CD14-positive monocyte (primary cell): ENCODE data around the gene TNS2. TPM values are rescaled to one million over a fixed set of nuclear protein-coding genes. Genes with fewer than 3 reads are reported as not detected.

ENCODE experiments used
- DNase-seq, 3 donors: peaks; one replicate each; pipeline ENCODE4 v3.0.0-alpha.2; 2011 to 2022
- H2AFZ ChIP-seq: 2 replicates; pipeline ENCODE4 v1.6.0; 2012; ENCODE audit warnings: mild to moderate bottlenecking, low read depth, low read length, inconsistent platforms; ENCODE audit not compliant: insufficient read depth, poor library complexity, severe bottlenecking
- H3K27ac ChIP-seq, 2 donors: 1 replicate in 1 of 2; 2 replicates in 1 of 2; pipeline ENCODE4 v1.5.1; 2012 to 2013; ENCODE audit warnings: low read length in 2 of 2, control low read depth in 1 of 2, inconsistent platforms in 1 of 2, low read depth in 1 of 2, mild to moderate bottlenecking in 1 of 2
- H3K27me3 ChIP-seq, 2 donors: one replicate each; pipeline versions ENCODE4 v1.6.0 to v1.6.1; 2011 to 2013; ENCODE audit warnings: low read length in 2 of 2; ENCODE audit not compliant: control insufficient read depth in 2 of 2, insufficient read depth in 2 of 2
- H3K36me3 ChIP-seq, 2 donors: replicated peaks in 1 of 2; 1 replicate in 1 of 2; 2 replicates in 1 of 2; pipeline versions ENCODE4 v1.5.1 to v1.6.1; 2012 to 2013; ENCODE audit warnings: low read length in 2 of 2, control low read depth in 1 of 2, inconsistent platforms in 1 of 2, mild to moderate bottlenecking in 1 of 2; ENCODE audit not compliant: insufficient read depth in 2 of 2, control insufficient read depth in 1 of 2
- H3K4me1 ChIP-seq, 2 donors: 1 replicate in 1 of 2; 2 replicates in 1 of 2; pipeline versions ENCODE4 v1.5.1 to v1.6.1; 2012 to 2013; ENCODE audit warnings: low read length in 2 of 2, control low read depth in 1 of 2, inconsistent platforms in 1 of 2, mild to moderate bottlenecking in 1 of 2, moderate library complexity in 1 of 2; ENCODE audit not compliant: insufficient read depth in 2 of 2, control insufficient read depth in 1 of 2
- H3K4me2 ChIP-seq: replicated peaks from 2 replicates; pipeline ENCODE3; 2012; ENCODE audit warnings: low read length, moderate library complexity, mild to moderate bottlenecking; ENCODE audit not compliant: poor library complexity, severe bottlenecking; ENCODE audit errors: extremely low read depth
- H3K4me3 ChIP-seq, 3 experiments: fragments of 200-600 bp in 1 of 3; sonication (generic) in 1 of 3; replicated peaks in 1 of 3; 1 replicate in 2 of 3; 2 replicates in 1 of 3; pipeline ENCODE4 v1.5.1; 2011 to 2013; ENCODE audit warnings: low read length in 3 of 3, mild to moderate bottlenecking in 3 of 3, control low read depth in 2 of 3, low read depth in 2 of 3, inconsistent platforms in 1 of 3, moderate library complexity in 1 of 3
- H3K79me2 ChIP-seq: 2 replicates; pipeline ENCODE4 v1.6.0; 2012; ENCODE audit warnings: mild to moderate bottlenecking, control low read depth, inconsistent platforms, low read length, moderate library complexity; ENCODE audit not compliant: insufficient read depth
- H3K9ac ChIP-seq: 2 replicates; pipeline ENCODE4 v1.6.0; 2017; ENCODE audit warnings: low read length, mild to moderate bottlenecking; ENCODE audit not compliant: insufficient read depth, poor library complexity, severe bottlenecking
- H3K9me3 ChIP-seq, 2 donors: replicated peaks in 1 of 2; 1 replicate in 1 of 2; 2 replicates in 1 of 2; pipeline versions ENCODE4 v1.5.1 to v1.6.1; 2012 to 2013; ENCODE audit warnings: low read length in 2 of 2, control low read depth in 1 of 2; ENCODE audit not compliant: control insufficient read depth in 1 of 2, insufficient read depth in 1 of 2
- H4K20me1 ChIP-seq: 2 replicates; pipeline ENCODE4 v1.6.0; 2012; ENCODE audit warnings: mild to moderate bottlenecking, low read length, control low read depth, moderate library complexity; ENCODE audit not compliant: insufficient read depth
- H3K27ac Mint-ChIP-seq, 7 donors: one replicate each; pipeline ENCODE4 v1.8.0; 2020; ENCODE audit warnings: mild to moderate bottlenecking in 7 of 7, mixed read lengths in 7 of 7, moderate library complexity in 6 of 7, inconsistent platforms in 2 of 7
- H3K27me3 Mint-ChIP-seq, 3 donors: one replicate each; pipeline ENCODE4 v1.8.0; 2021 to 2022; ENCODE audit warnings: low read depth in 3 of 3, mild to moderate bottlenecking in 3 of 3, mixed read lengths in 3 of 3, moderate library complexity in 3 of 3, inconsistent platforms in 1 of 3
- H3K36me3 Mint-ChIP-seq, 2 donors: one replicate each; pipeline ENCODE4 v1.8.0; 2020; ENCODE audit warnings: mixed read lengths in 2 of 2, inconsistent platforms in 1 of 2, mild to moderate bottlenecking in 1 of 2
- H3K4me1 Mint-ChIP-seq: one replicate; pipeline ENCODE4 v1.8.0; 2020; ENCODE audit warnings: mild to moderate bottlenecking, mixed read lengths
- H3K4me3 Mint-ChIP-seq, 2 donors: one replicate each; pipeline ENCODE4 v1.8.0; 2020; ENCODE audit warnings: mild to moderate bottlenecking in 2 of 2, mixed read lengths in 2 of 2, moderate library complexity in 1 of 2
- H3K9me3 Mint-ChIP-seq, 7 donors: one replicate each; pipeline ENCODE4 v1.8.0; 2020 to 2022; ENCODE audit warnings: mixed read lengths in 7 of 7, mild to moderate bottlenecking in 6 of 7, moderate library complexity in 6 of 7, inconsistent platforms in 2 of 7
- WGBS: methylation state at CpG from one replicate; pipeline ENCODE4 v1.1.5; 2013; ENCODE audit warnings: missing lambda C conversion rate; ENCODE audit not compliant: insufficient coverage; 5-methylcytosine and 5-hydroxymethylcytosine counted together
- intact Hi-C, 2 donors: fragments of 100-400 bp; cut with micrococcal nuclease; formaldehyde crosslinking; loops; one replicate each; pipeline versions ENCODE4 v1.15.0 to v1.15.1; 2023
- polyA plus RNA-seq, 3 donors: library from polyadenylated mRNA; depleted of rRNA in 1 of 3; unstranded in 2 of 3; stranded (reverse) in 1 of 3; fragments of 300-500 nt in 2 of 3; fragments of >200 nt in 1 of 3; fragmentation: Illumina TruSeq in 2 of 3; gene quantifications; 1 replicate in 2 of 3; 2 replicates in 1 of 3; pipeline ENCODE4 v1.2.3, GENCODE V29; 2012 to 2021
- TF ChIP-seq, protein P1 (sequence below): fragments of 200-600 bp; IDR thresholded peaks from one replicate; pipeline ENCODE4 v1.8.0; 2022; ENCODE audit warnings: antibody characterized with exemption, mild to moderate bottlenecking

TNS2 gene
- polyA plus RNA-seq, 3 donors = 0.05 to 0.43 (median 0.36) TPM

DNA sequence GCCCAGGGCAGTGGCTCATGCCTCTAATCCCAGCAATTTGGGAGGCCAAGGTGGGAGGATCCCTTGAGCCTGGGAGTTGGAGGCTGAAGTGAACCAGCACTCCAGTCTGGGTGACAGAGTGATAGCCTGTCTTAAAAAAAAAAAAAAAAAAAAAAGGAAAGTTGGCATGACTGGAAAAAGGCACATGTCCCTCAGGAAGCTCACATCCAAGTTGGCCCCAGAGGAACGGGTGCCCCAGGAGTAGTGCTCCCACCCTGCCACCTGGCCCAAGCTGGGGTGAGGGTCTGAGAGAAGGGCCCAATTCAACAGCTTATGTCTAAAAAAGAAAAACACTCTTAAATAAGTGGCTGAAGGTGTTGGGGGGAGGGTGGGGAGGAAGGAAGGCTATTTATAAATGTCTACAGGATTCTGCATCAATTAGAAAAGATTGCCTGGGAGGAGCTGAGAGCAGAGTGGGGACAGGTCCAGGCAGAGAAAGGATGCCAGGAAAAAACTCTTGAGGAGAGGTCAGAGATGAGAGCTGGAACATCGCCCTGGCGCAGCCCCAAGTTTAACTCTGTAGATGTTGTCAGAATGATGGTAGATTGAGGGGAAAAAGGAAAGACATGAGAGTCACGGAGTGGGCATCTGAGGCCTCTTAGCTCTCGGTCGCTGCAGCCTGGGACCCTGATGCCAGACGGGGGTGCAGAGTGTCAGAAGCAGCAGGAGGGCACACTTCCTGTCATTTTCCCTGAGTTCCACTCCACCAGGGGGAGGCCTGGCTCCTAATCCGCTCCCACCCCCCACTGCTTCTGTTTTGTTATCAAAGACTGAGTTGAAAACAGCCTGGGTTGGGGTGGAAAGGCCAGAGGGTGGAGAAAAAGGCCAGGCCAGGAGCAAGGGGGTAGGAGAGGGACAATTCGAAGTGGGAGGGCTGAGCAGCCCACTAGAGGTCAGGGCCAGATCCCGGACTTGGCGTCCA lies 22.0 kb downstream of the TNS2 start:
- peaks cover 25 to 39% of the 10 kb centered on the region in 2 donors for H3K4me1 ChIP-seq
- intact Hi-C loops = no loop called here
- no peak for DNase-seq
- H2AFZ ChIP-seq = no peak overlapping the region
- Mint-ChIP-seq H3K4me3 (no peak overlapping the region), H3K9me3 (no peaks in the 10 kb centered on the region), H3K27me3 (no peaks in the 10 kb centered on the region), H3K27ac (peak overlapping the region in 5 of 7 donors; percentile 15 to 74 (median 50)), H3K4me1 (peaks cover 42% of the 10 kb centered on the region), H3K36me3 (peaks cover 90 to 96% of the 10 kb centered on the region in 2 donors)
- peaks cover 25% of the 10 kb centered on the region for H4K20me1 ChIP-seq
- no peaks in the 10 kb centered on the region for H3K27me3 ChIP-seq
- H3K36me3 ChIP-seq = peaks cover 69 to 88% of the 10 kb centered on the region in 2 donors
- no peak overlapping the region for H3K4me2 ChIP-seq
- no peak overlapping the region for H3K4me3 ChIP-seq
- no peaks in the 10 kb centered on the region for H3K9me3 ChIP-seq
- peak overlapping the region in 1 of 2 donors; percentile 13 for H3K27ac ChIP-seq
- no peak overlapping the region for H3K9ac ChIP-seq
- WGBS = 89% methylated on average over 5 of the region's 11 CpGs
- TF ChIP-seq, protein P1, sequence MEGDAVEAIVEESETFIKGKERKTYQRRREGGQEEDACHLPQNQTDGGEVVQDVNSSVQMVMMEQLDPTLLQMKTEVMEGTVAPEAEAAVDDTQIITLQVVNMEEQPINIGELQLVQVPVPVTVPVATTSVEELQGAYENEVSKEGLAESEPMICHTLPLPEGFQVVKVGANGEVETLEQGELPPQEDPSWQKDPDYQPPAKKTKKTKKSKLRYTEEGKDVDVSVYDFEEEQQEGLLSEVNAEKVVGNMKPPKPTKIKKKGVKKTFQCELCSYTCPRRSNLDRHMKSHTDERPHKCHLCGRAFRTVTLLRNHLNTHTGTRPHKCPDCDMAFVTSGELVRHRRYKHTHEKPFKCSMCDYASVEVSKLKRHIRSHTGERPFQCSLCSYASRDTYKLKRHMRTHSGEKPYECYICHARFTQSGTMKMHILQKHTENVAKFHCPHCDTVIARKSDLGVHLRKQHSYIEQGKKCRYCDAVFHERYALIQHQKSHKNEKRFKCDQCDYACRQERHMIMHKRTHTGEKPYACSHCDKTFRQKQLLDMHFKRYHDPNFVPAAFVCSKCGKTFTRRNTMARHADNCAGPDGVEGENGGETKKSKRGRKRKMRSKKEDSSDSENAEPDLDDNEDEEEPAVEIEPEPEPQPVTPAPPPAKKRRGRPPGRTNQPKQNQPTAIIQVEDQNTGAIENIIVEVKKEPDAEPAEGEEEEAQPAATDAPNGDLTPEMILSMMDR = no peak
- peaks cover 6% of the 10 kb centered on the region for H3K79me2 ChIP-seq

DNA sequence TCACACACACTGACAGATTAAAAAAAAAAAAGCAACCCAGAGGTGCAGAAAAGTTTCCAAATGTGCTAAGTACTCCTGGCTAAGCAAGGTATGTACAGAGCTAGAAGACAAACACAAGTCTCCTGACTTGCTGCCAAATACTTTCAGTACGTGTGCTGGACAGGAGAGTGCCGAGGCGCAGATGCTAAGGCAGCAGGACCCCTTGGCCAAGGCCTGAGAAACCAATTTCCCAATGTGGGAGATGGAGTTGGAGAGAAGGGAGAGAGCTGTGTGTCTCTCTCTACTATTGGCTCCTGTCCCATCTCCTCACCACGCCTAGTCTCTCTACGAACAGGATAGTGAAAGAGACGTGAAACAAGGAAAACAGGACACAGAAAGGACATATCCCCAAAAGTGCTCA lies 24.0 kb downstream of the TNS2 start:
- TF ChIP-seq, protein P1 = no peak
- WGBS = 94% methylated on average over 6 of the region's 6 CpGs
- H3K27ac Mint-ChIP-seq = peak overlapping the region in 4 of 7 donors; percentile 10 to 68 (median 16)

More for the DNA sequence above, 24.0 kb downstream of the TNS2 start:
- H3K4me1 ChIP-seq = peaks cover 37 to 55% of the 10 kb centered on the region in 2 donors
- Mint-ChIP-seq H3K4me3 (no peak overlapping the region), H3K9me3 (no peaks in the 10 kb centered on the region), H3K27me3 (no peaks in the 10 kb centered on the region), H3K36me3 (peaks cover 78 to 83% of the 10 kb centered on the region in 2 donors), H3K4me1 (peaks cover 54% of the 10 kb centered on the region)
- H3K9me3 ChIP-seq = no peaks in the 10 kb centered on the region
- intact Hi-C loops = no loop called here
- no peak overlapping the region for H3K9ac ChIP-seq
- no peak overlapping the region for H3K27ac ChIP-seq
- H3K4me2 ChIP-seq = no peak overlapping the region
- H3K27me3 ChIP-seq = no peaks in the 10 kb centered on the region
- no peak overlapping the region for H2AFZ ChIP-seq
- H3K4me3 ChIP-seq = no peak overlapping the region
- H4K20me1 ChIP-seq = peaks cover 25% of the 10 kb centered on the region
- H3K79me2 ChIP-seq = peaks cover 26% of the 10 kb centered on the region
- peaks cover 60 to 77% of the 10 kb centered on the region in 2 donors for H3K36me3 ChIP-seq
- no peak for DNase-seq
